ENCODE measurements around the gene DDAH1.

DNA sequence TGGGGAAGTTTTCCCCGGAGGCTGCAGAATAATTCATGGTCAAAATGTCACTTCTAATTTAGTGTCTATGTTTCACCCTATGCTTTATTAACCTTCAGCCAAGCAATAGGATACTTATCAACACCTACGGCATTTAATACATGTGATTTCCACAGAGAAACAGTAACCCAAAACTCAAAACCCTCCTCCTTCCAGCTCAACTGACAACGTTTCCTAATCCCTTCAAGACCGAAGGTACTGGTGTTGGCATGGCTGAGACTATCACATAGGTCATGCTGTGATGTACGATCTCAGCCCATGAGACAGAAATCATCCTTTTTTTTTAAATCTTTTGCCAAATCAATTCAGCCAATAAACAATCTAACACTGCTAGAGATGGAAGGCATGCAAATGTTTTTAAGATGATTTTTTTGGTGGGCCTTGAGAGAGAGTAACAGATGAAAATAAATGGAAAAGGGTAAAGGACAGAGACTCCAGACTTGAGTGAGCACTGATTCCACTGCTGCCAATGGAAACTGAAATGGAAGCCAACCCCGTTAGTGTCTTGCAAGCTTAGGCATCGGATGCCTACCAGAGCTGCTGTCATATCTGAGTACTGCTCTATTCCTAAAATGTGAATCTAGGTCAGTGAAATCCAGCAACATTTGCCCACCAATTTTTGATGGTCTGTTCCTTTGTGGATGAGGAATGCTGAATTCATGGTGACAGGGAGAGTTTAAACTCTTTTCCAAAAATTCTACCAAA, 125.1 kb downstream of the DDAH1 start:
- TF ChIP-seq, protein P1, sequence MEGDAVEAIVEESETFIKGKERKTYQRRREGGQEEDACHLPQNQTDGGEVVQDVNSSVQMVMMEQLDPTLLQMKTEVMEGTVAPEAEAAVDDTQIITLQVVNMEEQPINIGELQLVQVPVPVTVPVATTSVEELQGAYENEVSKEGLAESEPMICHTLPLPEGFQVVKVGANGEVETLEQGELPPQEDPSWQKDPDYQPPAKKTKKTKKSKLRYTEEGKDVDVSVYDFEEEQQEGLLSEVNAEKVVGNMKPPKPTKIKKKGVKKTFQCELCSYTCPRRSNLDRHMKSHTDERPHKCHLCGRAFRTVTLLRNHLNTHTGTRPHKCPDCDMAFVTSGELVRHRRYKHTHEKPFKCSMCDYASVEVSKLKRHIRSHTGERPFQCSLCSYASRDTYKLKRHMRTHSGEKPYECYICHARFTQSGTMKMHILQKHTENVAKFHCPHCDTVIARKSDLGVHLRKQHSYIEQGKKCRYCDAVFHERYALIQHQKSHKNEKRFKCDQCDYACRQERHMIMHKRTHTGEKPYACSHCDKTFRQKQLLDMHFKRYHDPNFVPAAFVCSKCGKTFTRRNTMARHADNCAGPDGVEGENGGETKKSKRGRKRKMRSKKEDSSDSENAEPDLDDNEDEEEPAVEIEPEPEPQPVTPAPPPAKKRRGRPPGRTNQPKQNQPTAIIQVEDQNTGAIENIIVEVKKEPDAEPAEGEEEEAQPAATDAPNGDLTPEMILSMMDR (IDR thresholded peaks at IDR 0.05) = no peak
- no peak for TF ChIP-seq POLR2A (IDR thresholded peaks at IDR 0.05)
